GM19240 (cell line): ENCODE data around the gene PELI2.

Source experiments
- DNase-seq: peaks from one replicate; pipeline ENCODE4 v3.0.0; 2011; ENCODE audit warnings: low spot score; ENCODE audit not compliant: insufficient read length

The PELI2 gene

GRCh38 chr14:56297449-56297848 is 179.2 kb downstream of the PELI2 start:
- DNase-seq = no peak

GRCh38 chr14:56299306-56299984 is 181.2 kb downstream of the PELI2 start:
- DNase-seq = no peak

GRCh38 chr14:56300495-56300894 is 182.3 kb downstream of the PELI2 start:
- DNase-seq = no peak

- no peak for DNase-seq
Observed at GRCh38 chr14:56304456-56304855, 186.2 kb downstream of the PELI2 start.

GRCh38 chr14:56309198-56309597 is 191.0 kb downstream of the PELI2 start:
- DNase-seq = no peak

- DNase-seq = no peak
Observed at GRCh38 chr14:56310643-56311042, 192.4 kb downstream of the PELI2 start.

- DNase-seq = no peak
Observed at GRCh38 chr14:56313789-56314188, 195.6 kb downstream of the PELI2 start.

- no peak for DNase-seq
Observed at GRCh38 chr14:56318393-56319115, 200.3 kb downstream of the PELI2 start.

GRCh38 chr14:56321861-56322260 is 203.7 kb downstream of the PELI2 start:
- DNase-seq = no peak

- DNase-seq = no peak
Observed at GRCh38 chr14:56322531-56322930, 204.3 kb downstream of the PELI2 start.

- no peak for DNase-seq
Observed at GRCh38 chr14:56324454-56324853, 206.2 kb downstream of the PELI2 start.

GRCh38 chr14:56324856-56325699 is 206.9 kb downstream of the PELI2 start:
- no peak for DNase-seq

- DNase-seq = no peak
Observed at GRCh38 chr14:56328021-56328420, 209.8 kb downstream of the PELI2 start.

GRCh38 chr14:56331592-56332216 is 213.5 kb downstream of the PELI2 start:
- no peak for DNase-seq

- no peak for DNase-seq
Observed at GRCh38 chr14:56333359-56334292, 215.4 kb downstream of the PELI2 start.

- no peak for DNase-seq
Observed at GRCh38 chr14:56334458-56334857, 216.2 kb downstream of the PELI2 start.

- DNase-seq = no peak
Observed at GRCh38 chr14:56338674-56339073, 220.5 kb downstream of the PELI2 start.

- DNase-seq = no peak
Observed at GRCh38 chr14:56339855-56340701, 221.9 kb downstream of the PELI2 start.

GRCh38 chr14:56340932-56341331 is 222.7 kb downstream of the PELI2 start:
- no peak for DNase-seq
